ENCODE measurements around the gene CUEDC2.

The CUEDC2 gene

DNA sequence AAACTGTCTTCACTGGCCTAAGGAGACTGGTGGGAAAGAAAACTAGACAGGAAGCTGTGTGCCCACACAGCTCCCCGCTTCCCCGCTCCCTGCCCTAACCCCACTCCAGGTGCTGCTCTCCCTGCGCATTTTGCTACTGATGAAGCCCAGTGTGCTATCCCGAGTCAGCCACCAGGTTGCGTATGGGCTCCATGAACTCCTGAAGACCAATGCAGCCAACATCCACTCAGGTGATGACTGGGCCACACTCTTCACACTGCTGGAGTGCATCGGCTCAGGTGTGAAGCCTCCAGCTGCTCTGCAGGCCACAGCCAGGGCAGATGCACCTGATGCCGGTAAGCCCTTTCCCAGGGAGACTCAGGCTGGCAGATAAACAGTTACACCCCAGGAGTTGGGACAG lies 57.1 kb downstream of the CUEDC2 start:
- H3K4me1 ChIP-seq (ENCODE audit: control insufficient read depth, insufficient read depth, low read length), result no peaks in the 10 kb centered on the region
- H3K9me3 ChIP-seq (ENCODE audit: control insufficient read depth, insufficient read depth, low read length), result no peaks in the 10 kb centered on the region
- no peak overlapping the region for H3K27ac ChIP-seq (ENCODE audit: low read depth, low read length)
- no peak overlapping the region for H3K4me3 ChIP-seq (ENCODE audit: low read depth, low read length)
- peaks cover 53% of the 10 kb centered on the region for H3K36me3 ChIP-seq (ENCODE audit: control insufficient read depth, insufficient read depth, low read length)
- H3K9ac ChIP-seq (ENCODE audit: low read depth, low read length), result no peak overlapping the region
- H3K27me3 ChIP-seq (ENCODE audit: control insufficient read depth, insufficient read depth, low read length), result no peaks in the 10 kb centered on the region

Data from HUES48 (cell line).